COLO829 (cell line): Measurements from ENCODE around the gene MALL.
"Not testable (repeated sequence)": the region's sequence is repeated elsewhere in the genome, so short reads cannot be mapped to it uniquely, and the experiment has no call there.

Experiments
- DNase-seq: peaks from one replicate; pipeline ENCODE4 v3.0.0; 2012; ENCODE audit warnings: low spot score

Gene MALL

DNA sequence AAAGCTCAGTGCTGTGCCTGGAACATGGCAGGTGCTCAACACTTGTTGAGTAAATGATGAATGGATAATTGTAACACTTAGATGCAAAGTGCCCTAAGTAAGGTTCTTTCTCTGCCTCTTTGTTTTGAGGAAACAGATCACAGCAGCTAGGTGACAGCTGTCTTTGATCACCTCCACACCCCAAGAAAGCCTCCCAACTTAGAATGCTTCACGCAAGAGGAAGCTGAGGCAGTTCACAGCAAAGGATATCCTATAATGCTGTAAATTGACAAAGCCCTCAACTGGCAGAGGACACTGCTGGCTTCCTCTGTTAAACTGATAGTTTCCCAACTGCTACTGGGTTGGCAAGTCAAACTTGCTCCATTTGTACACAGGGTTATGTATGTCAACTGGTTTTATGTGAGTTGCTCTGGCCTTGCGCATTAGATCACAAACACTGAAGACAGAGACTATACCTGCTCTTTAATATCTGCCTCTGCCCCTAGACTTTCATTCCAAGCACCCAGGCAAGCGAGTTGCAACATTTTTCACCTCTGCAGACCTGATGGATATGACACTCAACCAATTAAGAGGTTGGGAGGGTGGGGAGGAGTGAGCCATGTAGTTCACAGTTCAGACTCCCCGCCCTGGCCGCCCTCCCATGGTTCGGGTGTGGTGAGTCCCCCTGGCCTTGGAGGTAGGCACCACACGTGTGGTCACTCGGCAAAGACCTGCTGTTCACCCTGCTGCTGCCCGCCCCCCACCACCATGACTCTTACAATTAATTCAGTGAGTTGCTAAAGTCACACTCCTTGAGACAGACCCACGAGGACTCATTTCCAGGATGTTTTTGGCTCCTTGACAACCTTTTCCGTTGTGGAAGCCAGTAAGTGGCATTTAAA is 4.8 kb upstream of the MALL start:
- no peak for DNase-seq

DNA sequence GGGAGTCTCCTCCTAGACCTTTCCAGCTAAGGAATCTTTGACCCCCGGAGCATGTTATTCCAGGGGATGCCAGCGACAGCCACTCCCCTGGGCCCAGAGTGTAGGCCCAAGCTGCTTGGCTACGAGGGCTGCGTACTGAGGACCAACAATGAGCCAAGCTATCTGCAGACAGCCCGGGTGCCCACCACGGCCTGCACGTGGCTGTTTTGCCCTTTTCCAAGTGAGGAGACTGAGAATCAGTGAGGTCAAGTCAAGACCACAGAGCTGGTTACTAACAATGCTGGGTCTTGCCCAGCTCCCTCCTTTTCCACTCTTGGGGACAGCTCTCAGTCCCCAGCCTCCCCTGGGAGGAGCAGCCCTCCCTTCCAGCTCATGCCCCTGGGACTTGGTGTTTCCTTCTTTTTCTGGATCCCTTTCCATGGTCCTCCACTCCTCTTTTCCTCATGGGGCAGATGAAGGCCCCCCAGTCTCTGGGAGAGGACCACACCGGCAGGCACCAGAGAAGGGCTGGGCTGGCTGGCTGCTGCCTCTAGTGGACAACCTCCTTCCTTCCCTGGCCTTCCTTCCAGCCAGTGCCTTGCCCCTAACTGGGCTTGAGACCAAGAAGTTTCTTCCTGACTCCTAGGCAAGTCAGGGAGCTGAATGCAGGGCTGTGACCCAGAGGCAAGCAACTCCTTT is 550 bp upstream of the MALL start:
- no peak for DNase-seq

DNA sequence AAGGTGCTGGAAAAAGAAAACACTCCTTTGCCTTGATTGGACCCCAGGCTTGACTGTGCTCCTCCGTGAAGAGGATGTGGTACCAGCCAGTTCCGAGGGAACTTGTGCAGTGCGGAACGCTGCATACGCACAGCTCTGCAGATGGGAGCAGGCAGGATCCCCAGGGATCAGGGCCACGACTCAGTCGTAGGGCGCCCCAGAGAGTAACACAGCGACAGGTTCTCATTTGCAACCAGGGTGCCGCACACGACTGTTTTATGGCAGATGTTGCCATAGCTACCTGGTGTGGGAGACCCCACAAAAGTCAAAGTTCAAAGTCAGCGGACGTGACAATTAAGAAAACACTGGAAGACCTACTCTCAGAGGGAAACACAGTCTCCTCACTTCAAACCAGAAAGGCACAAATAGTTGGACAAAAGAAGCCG is 779 bp downstream of the MALL start:
- DNase-seq: no peak

DNA sequence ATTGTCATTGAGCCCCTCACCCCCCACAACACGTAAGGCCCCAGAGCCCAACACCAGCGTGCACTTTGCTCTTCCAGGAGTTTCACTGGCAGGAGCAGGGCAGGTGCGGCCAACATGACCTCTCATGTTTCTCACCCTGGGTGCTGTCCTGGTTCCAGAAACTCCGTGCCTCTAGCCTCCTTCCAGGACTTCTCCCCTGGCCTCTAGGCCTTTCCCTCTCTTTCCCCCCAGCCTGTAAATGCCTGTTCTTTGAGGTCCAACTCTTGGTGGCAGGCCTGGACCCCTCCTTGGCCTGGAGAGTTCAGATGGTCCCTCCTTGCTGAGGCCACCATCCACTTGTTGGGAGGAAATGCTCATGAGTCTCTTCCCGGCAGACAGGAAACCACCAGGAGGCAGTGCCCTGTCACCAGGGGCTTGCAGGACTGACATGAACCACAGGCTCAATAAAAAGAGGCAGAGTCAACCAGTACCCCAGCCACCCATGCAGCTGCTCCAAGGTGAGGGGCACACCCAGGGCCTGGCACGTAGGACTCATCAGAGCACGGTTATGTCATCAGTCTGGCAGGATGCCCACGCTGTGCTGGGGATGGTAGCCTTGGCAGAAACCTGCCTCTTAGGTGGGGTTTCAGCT is 1.5 kb downstream of the MALL start:
- no peak for DNase-seq

DNA sequence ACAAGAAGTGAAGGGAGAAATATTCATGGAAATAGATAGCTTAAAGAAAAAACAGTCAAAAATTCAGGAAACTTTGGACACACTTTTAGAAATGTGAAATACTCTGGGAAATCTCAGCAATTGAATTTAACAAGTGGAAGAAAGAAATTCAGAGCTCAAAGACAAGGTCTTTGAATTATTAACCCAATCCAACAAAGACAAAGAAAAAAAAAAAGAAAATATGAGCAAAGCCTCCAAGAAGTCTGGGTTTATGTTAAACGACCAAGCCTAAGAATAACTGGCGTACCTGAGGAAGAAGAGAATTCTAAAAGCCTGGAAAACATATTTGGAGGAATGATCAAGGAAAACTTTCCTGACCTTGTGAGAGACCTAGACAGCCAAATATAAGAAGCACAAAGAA is 7.3 kb downstream of the MALL start:
- not testable (repeated sequence) for DNase-seq

DNA sequence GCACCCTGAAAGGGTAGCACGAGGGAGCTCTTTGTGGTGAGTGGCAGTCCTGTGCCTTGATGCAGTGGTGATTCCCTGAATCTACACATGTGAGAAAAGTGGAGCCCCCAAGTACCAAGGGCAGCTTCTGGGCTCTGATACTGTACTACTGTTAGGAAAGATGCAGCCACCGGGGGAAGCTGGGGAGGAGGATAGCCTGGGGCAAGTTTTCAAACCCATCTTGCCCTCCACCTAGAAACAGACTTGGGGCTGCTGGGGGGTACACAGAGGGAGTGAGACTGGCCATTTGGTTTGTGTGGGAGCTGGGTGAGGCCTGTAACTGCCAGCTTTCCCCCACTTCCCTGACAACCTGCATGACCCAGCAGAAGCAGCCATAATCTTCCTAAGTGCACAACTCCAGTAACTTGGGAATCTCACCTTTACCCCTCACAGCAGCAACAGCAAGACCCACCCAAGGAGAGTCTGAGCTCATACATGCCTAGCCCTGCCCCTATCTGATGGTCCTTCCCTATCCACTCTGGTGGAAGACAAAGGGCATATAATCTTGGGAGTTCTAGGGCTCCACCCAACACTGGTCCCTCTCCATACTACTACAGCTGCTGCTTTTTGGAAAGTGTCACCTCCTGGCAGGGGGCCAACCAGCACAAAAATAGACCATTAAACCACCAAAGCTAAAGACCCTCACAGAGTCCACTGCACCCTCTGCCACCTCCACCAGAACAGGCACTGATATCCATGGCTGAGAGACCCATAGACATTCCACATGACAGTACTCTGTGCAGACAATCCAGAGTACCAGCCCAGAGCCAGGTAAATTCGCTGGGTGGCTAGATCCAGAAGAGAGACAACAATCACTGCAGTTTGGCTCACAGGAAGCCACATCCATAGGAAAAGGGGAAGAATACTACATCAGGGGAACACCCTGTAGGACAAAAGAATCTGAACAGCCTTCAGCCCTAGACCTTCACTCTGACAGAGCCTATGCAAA is 8.2 kb downstream of the MALL start:
- no peak for DNase-seq

DNA sequence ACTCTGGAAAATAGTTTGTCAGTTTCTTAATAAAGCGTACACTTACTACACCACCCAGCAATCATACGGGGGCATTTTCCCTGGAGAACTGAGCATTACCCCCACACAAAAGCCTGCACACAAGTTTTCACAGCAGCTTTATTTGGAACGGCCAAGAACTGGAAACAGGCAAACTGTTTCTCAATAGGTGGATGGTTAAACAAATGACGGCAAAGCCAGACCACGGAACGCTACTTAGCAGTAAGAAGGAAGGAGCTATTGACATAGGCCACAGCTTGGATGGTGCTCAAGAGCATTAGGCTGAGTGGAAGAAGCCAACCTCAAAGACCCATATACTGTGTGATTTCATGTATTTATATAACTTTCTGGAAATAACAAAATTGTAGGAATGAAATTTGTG is 9.0 kb downstream of the MALL start:
- peak; percentile 70 for DNase-seq

DNA sequence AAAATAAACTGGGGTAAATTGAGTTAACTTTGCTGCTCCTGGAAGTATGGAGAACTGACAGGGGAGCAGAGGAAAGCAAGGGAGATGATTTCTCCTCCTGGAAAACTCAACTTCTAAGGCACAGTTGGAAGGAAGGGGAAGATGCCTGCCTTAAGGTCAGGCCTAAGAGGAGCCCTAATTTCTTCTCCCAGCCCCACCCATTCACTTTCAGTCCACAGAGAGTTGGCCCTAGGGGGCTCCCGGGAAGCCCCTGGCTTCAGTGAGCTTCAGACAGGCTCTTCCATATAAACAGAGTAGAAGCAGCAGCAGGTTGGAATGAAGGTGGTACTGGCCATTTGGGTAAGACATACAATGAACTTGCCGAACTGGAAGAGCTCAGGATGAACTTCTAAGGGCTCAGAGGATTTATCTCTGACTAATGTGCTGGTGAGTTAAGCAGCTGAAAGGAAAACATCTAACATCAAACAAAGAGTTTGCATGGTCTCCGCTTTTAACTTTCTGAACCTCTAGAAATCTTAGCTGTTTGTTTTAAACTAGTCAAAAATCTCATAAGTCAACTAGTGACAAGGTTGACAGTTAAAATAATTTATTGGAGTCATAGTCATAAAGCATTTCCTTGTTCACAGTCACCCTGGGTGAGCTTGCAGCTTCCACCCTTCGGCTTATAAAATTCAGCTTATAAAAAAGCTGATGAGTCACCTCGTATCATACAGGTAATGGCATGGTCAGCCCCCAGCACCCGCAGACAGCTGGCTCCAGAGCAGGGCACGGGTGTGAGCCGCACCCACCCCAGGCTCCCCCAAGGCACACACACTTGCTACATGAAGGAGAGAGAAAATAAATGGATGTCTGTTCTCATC is 9.8 kb downstream of the MALL start:
- peak; percentile 88 for DNase-seq

DNA sequence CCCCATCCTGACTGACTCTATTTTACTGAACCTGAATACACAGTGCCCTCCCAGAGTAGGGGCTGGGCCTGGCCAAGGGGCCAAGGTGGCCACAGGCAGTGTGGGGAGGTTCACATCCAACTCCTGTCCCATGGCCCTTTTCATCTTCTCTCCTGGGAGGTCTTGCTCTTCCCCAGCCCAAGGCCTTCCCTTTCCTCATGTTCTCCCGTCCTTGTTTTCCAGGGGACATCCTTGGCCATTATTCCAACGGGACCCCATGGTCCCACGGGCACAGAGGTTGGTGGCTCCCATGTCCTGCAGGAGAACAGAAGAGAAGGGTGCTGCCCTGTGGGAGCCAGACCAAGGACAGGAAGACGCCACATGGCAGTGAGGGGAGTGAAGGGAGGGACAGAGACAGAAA is 10.4 kb downstream of the MALL start:
- no peak for DNase-seq

DNA sequence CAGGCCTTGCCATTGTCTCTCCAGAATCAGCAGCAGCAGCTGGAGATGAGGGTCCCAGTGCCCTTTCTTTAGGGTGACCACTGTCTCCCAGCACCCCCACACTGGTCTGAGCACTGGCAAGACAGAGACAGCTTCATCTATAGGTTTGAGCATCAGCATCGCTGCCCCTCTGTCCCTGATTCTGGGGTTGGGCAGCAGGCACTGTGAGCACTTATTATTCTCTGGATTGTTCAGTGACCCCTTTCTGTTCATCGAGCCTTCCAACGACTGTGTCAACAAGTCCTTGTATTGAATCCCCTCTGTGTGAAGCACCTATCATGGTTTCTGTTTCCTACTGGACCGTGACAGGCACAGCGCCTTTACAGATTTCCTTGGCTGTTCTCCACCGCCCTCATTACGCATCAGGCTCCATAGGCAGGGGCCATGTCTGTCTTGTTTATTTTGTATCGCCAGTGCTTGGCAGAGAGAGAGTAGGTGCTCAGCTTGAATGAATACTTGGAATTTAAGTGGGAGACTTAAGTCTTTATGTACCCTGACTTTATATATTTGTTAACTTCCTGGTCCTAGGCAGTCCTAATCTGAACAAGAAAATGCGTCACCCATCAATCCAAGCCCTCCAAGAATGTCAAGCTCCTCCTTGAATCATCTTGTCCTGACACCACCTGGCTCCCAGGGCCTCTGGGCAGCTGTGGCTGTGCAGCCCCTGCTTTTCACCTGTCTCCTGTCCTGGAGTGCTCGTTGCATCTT is 11.4 kb downstream of the MALL start:
- no peak for DNase-seq

DNA sequence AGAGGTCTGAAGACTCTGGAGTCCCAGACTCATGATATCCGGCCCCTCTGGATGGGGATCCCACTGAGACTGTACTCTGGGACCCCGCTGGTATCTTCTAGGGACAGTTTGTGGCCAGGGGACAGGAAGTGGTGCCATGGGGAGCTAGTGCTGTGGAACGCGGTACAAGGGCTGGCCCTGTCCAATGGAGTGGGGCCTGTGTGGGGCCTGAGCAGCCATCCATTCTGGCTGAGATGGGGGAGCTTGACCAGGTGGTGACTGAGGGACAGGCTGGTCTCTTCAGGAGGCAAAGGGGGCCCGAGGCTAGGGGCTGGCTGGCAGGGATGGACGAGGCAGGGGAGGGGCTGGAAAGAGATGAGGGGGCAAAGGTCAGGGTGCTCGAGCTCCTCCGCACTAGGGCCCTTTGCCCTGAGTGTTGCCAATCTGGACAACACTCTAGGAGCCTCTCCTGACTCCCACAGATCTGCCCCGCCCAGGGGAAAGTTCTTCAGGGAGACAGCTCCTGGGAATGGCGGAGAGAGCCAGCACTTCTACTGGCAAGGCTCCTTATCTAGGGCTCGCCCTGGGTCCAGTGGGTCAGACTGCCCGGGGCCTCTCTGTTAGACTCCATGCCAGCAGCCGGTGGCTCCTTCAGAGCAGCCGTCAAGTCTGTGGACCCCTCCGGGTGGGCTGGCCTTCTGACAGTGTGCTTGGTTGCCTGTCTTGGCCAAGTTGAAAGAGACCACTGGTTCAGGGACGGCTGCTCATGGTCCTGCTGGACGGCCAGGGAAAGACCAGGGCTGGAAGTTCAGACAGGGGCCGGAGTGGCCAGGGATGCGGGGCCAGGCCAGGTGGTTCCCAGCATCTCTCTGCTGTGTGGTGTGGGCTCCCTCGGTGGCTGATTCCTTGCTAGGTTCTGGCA is 12.3 kb downstream of the MALL start:
- DNase-seq: no peak

DNA sequence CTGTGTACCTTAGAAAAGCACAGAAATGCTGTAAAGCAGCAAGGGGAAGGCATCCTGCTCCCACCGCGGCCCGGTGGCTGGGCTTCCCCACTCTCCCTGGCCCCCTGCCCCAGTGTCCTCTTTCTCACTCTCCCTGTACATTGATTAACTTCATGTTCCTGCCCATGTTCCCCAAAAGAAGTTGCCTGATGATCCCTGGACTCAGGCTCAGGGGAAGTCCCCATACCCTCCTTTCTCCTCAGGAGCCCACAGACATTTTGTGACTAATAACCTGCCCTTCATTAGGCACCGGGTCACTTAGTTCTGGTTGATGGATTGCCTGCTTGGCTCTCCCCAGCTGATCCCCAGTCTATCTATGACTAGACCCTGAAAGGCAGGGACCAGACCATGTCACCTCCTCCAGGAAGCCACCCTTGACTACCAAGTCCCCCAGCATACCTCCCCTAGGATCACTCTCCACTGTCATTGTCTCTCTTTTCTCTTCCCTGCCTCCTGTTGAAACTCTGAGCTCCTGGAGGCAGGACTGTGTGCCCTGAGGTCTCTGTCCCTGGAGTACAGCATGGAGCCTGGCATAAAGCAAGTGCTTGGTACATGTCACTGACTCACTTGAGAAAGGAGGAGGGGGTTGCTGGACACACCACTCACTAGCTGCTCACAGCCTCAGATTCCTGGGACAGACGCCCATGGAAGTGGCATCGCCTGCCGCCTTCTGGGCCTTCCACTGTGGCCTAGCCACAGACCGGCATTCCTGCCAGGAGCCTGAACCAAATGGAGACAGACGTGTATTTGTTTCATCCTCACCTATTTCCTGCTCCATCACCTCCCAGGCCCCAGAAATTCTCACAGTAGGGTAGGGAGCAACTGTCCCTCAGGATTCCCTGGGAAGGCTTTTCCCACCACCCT is 13.5 kb downstream of the MALL start:
- no peak for DNase-seq

DNA sequence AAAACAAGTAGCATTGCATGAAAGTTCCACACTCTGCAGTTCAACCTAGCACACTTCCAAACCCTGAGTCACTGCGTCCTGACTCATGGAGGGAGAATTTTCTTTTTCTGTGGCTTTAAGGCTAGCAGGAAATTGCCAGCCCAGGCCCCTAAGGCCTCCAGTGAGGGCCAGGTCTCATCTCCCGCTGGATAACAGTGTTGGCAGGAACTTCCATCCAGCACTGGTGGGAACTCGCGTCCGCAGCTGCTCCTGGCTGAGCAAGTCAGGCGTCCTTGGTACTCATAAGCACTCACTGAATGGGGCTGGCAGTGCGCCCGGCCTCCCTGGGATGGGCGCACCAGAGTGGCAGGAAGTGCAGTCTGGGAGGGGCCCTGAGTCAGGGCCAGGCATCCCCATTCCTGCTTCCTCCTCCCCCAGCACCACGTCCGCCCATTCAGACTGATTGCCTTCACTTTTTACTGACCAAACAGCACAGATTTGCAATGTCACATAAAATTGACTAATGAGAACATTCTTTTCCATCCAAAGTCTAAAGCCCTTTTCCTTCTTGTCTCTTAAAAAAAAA is 14.3 kb downstream of the MALL start:
- DNase-seq: peak; percentile 76

DNA sequence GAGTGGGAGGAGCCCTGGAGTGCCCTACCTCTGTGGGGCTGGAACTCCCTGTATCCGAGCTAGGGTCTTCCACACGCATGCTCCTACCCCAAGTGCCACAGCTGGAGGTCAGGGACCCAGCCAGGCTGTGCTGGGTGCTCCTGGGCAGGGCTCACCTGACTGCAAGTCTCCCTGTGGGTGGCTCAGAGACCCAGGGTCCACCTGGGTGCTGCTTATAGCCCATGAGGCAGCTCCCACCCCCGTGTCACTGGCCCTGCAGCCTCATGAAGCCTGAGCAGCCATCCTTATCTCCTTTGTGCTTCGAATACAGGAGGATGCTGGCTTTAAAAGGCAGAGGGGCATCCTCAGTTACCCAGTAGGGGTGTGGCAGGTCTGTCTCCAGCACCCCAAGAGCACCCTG is 14.7 kb downstream of the MALL start:
- not testable (repeated sequence) for DNase-seq

DNA sequence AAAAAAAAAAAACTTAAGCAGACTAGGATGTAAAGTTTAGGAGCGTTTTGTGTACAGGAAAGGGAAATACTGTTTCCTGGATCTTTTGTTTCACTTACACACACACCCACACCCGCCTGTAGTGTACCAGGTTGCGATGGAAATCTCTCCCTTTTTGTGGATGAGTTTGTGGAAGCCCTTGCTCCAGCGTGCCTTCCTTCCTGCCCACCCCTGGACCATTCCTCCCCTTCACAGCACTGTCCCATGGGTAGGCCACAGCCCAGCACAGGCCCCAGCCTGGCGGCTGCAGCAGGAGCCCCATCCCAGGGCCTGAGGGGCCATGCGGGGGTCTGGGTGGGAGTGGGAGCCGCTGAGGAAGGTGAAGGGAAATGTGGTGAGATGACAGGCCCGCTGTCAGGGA is 15.1 kb downstream of the MALL start:
- no peak for DNase-seq

DNA sequence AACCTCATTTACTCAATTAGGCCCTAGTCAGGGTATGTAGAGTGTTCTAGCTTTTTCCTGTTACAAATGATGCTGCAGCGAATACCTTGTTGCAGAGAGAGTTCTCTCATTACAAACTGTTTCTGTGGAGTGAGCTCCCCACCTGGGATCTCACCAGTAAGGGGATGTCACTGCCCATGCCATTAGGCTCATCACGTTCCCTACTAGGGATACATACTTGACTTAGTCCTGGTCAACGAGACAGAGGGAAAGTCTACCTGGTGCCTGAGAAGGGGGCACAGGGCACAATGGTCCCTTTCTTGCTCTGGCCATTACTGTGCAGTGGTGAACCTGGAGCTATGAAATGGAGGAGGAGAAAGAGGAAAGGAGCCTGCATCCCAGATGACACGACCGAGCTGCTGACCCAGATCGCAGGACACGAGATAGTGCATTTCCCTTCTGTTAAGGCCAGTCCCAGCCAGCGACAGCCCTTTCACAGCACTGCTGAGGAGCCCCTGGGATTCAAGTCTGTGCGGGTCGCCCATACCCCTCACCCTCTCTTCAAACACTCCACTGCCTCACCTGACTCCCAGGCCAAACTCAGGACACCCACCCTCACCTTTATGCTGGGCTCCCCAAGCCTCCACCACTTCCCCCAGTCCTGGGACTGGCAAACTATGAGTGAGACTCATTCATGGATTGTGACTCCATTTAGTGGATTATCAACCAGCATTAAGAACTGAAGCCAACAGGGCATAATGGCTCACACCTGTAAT is 16.0 kb downstream of the MALL start:
- no peak for DNase-seq

DNA sequence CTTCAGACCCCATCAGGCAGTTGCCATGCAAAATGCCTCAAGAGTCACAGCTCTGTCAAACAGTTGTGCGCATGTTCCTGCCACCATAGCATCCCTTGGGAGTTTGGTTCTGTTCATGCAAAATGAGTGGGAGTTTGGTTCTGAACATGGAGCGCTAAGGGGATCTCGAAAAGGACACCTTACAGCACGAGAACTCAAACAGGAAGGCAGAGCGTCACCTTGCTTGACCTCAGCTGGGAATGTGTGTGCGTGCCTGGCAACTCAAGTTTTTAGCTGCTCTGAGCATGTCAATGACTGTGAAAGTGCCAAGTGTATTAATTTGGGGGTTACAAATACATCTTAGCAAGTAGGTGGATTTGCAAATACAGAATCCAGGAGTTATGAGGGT is 16.6 kb downstream of the MALL start:
- DNase-seq: no peak
